ENCODE results near the gene TRIM39.
"Not testable (repeated sequence)": the region's sequence is repeated elsewhere in the genome, so short reads cannot be mapped to it uniquely, and the experiment has no call there.

Gene TRIM39

GRCh38 chr6:30369280-30369679, 42.6 kb downstream of the TRIM39 start:
- DNase-seq: not testable (repeated sequence)

GRCh38 chr6:30378290-30378937, 51.7 kb downstream of the TRIM39 start:
- DNase-seq: no peak

GRCh38 chr6:30380464-30380863, 53.7 kb downstream of the TRIM39 start:
- DNase-seq: no peak

- no peak for DNase-seq
Observed at GRCh38 chr6:30386166-30386565, 59.4 kb downstream of the TRIM39 start.

- DNase-seq: no peak
Observed at GRCh38 chr6:30391240-30391639, 64.5 kb downstream of the TRIM39 start.

Data from NCI-H1092 (cell line).